Suprapubic skin (tissue), 4 donors: ENCODE results near the gene TMEM74B.

Experiments
- POLR2A ChIP-seq, 2 donors: fragments of 450-650 bp; IDR thresholded peaks; one replicate each; pipeline ENCODE4 v1.6.1; 2017; ENCODE audit warnings: antibody characterized with exemption in 2 of 2, mild to moderate bottlenecking in 2 of 2, moderate library complexity in 2 of 2
- POLR2AphosphoS5 ChIP-seq, 3 donors: sonication (generic); formaldehyde crosslinking; IDR thresholded peaks; one replicate each; pipeline ENCODE4 v1.6.1; 2017; ENCODE audit warnings: antibody characterized with exemption in 3 of 3

DNA sequence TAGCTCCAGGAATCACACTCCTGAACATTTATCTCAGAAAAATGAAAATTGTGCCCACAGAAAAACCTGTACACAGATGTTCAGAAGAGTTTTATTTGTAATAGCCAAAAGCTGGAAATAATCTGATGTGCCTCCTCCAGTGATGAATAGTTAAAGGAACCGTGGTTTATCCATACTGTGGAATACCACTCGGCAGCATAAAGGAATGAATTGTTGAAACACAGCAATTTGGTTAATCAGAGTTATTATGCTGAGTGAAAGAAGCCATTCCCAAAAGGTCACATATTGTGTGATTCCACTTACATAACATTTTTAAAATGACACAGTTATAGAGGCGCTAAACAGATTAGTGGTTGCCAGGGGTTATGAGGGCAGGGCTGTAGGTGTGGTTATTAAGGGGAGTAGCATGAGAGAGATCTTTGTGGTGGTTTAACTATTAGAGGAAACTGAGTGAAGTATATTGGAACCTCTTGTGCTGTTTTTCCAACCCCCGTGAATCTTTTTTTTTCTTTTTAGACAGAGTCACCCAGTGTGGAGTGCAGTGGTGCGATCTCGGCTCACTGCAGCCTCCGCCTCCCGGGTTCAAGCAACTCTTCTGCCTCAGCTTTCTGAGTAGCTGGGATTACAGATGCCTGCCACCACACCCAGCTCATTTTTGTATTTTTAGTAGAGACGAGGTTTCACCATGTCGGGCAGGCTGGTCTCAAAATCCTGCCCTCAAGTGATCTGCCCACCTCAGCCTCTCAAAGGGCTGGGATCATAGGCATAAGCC, 40.2 kb downstream of the TMEM74B start:
- TF ChIP-seq POLR2A (IDR thresholded peaks at IDR 0.05) (no peak), POLR2AphosphoS5 (IDR thresholded peaks at IDR 0.05) (no peak)
